IMR-90 (cell line): ENCODE results near the gene PSMG4.

Experiments used
- CEBPB ChIP-seq: IDR thresholded peaks from 2 replicates; pipeline ENCODE4 v1.6.1; 2012; ENCODE audit warnings: low read depth, low read length, improper control_type of control experiment
- CHD1 ChIP-seq: IDR thresholded peaks from 2 replicates; pipeline ENCODE4 v1.6.1; 2012; ENCODE audit warnings: low read depth, low read length, improper control_type of control experiment
- CTCF ChIP-seq: conservative IDR thresholded peaks from 2 replicates; pipeline ENCODE4 v1.5.1; 2012; ENCODE audit warnings: mild to moderate bottlenecking, low read depth, low read length, improper control_type of control experiment
- FOS ChIP-seq: fragments of 150-350 bp; IDR thresholded peaks from 2 replicates; pipeline ENCODE4 v1.6.1; 2016; ENCODE audit warnings: low read depth, low read length
- MAZ ChIP-seq: IDR thresholded peaks from 2 replicates; pipeline ENCODE4 v1.6.1; 2012; ENCODE audit warnings: low read depth, mild to moderate bottlenecking, low read length, improper control_type of control experiment, moderate library complexity, borderline replicate concordance
- MXI1 ChIP-seq: IDR thresholded peaks from 2 replicates; pipeline ENCODE4 v1.6.1; 2012; ENCODE audit warnings: low read depth, mild to moderate bottlenecking, low read length, moderate library complexity, borderline replicate concordance
- NFE2L2 ChIP-seq: fragments of 150-350 bp; IDR thresholded peaks from 2 replicates; pipeline ENCODE4 v1.6.1; 2016; ENCODE audit warnings: low read depth, mild to moderate bottlenecking, low read length
- POLR2A ChIP-seq: IDR thresholded peaks from 2 replicates; pipeline ENCODE4 v1.6.1; 2012; ENCODE audit warnings: mild to moderate bottlenecking, low read depth, low read length
- RAD21 ChIP-seq: IDR thresholded peaks from 2 replicates; pipeline ENCODE4 v1.6.1; 2012; ENCODE audit warnings: low read length, improper control_type of control experiment
- USF2 ChIP-seq: fragments of 150-350 bp; IDR thresholded peaks from 2 replicates; pipeline ENCODE4 v1.6.1; 2017; ENCODE audit warnings: mild to moderate bottlenecking, antibody characterized with exemption, low read length, low read depth

DNA sequence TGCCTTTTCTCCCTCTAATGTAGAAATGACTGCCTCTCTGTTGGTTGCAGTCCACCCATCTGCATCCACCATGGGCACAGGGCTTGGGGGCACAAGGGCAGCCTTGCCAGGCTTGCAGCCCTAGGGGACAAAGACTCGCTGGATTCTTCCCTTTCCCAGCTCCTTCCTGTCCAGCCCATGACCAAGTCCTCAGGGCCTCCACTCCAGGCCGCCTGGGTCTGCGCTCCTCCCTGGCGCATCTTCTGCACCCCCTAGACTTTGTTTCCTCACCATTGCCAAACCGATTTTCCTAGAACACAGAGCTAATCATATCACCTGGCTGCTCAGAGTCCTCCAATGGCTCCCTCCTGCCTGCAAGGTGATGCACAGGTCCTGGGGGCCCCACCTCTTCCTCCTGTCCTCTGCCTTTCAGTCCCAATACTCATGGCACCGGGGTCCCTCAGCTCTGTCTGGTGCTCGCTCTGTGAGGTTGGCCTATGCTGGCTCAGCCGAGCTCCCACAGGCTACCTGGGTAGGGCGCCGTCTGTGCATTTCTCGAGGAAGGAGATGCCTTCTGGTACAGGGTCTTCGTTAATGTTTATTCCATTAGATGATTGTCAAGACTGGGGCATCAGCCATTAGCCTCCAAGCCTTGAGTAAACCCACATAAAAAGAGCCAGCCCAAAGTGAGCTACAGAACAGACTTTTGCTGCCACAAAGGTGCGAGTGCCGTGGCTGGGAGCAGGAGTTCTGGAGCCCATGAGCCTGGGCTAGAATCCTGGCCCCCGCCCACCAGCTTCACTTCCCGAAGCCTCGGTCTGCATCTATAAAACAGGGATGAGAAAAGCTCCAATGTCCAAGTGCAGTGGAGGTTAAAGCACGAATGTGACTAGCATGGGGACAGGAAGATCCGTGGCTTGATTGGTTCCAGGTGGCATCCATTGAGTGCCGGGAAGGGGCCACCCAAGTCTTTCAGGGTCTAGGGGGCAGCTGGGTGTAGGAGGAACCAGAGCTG, 17.7 kb downstream of the PSMG4 start:
- TF ChIP-seq POLR2A = no peak
- TF ChIP-seq CTCF = no peak
- no peak for TF ChIP-seq NFE2L2
- TF ChIP-seq RAD21 = no peak
- TF ChIP-seq CEBPB = no peak
- no peak for TF ChIP-seq MAZ
- TF ChIP-seq USF2 = no peak
- TF ChIP-seq CHD1 = no peak
- TF ChIP-seq MXI1 = no peak
- no peak for TF ChIP-seq FOS
